BJ (cell line): ENCODE measurements around the gene RIMBP2. TPM values are rescaled to one million over a fixed set of nuclear protein-coding genes. Genes with fewer than 3 reads are reported as not detected.

Experiments
- CTCF ChIA-PET: fragments of 350-600 bp; formaldehyde crosslinking; extraction: SDS; loops from one replicate; lab custom pipeline; 2021; ENCODE audit warnings: antibody characterized with exemption, inconsistent platforms; lab: Yijun Ruan, JAX
- POLR2A ChIA-PET: fragments of 300-600 bp; sonication (Branson Sonifier 250); formaldehyde crosslinking; extraction: SDS; loops from one replicate; lab custom pipeline; 2021; ENCODE audit warnings: antibody characterized with exemption; lab: Charles Lee
- DNase-seq: peaks from one replicate; pipeline ENCODE4 v3.0.0-alpha.2; 2011; ENCODE audit warnings: low read depth
- H3K27me3 ChIP-seq: 2 replicates; pipeline ENCODE4 v1.6.0; 2011; ENCODE audit warnings: low read length; ENCODE audit not compliant: control insufficient read depth, insufficient read depth
- H3K36me3 ChIP-seq: 2 replicates; pipeline ENCODE4 v1.5.1; 2011; ENCODE audit warnings: low read length; ENCODE audit not compliant: control insufficient read depth, insufficient read depth
- H3K4me3 ChIP-seq: 2 replicates; pipeline ENCODE4 v1.5.1; 2011; ENCODE audit warnings: low read depth, mild to moderate bottlenecking, control low read depth, low read length
- polyA plus RNA-seq: library from polyadenylated mRNA; depleted of rRNA; stranded (reverse); fragments of >200 nt; gene quantifications from 2 replicates; pipeline ENCODE4 v1.2.3, GENCODE V29; 2011
- TF ChIP-seq, protein P1 (sequence below): IDR thresholded peaks from 2 replicates; pipeline ENCODE4 v1.5.1; 2011; ENCODE audit warnings: low read depth, mild to moderate bottlenecking, control low read depth, inconsistent platforms, low read length, moderate library complexity; ENCODE audit not compliant: insufficient read depth

Gene RIMBP2
- polyA plus RNA-seq, 1 experiment = 0.05 TPM

GRCh38 chr12:130685850-130686249, 30.2 kb downstream of the RIMBP2 start:
- no peak for DNase-seq
- TF ChIP-seq, protein P1, sequence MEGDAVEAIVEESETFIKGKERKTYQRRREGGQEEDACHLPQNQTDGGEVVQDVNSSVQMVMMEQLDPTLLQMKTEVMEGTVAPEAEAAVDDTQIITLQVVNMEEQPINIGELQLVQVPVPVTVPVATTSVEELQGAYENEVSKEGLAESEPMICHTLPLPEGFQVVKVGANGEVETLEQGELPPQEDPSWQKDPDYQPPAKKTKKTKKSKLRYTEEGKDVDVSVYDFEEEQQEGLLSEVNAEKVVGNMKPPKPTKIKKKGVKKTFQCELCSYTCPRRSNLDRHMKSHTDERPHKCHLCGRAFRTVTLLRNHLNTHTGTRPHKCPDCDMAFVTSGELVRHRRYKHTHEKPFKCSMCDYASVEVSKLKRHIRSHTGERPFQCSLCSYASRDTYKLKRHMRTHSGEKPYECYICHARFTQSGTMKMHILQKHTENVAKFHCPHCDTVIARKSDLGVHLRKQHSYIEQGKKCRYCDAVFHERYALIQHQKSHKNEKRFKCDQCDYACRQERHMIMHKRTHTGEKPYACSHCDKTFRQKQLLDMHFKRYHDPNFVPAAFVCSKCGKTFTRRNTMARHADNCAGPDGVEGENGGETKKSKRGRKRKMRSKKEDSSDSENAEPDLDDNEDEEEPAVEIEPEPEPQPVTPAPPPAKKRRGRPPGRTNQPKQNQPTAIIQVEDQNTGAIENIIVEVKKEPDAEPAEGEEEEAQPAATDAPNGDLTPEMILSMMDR = no peak
- ChIA-PET POLR2A (no interaction called here), CTCF (no interaction called here)
- Histone ChIP-seq H3K36me3 (no peaks in the 10 kb centered on the region), H3K27me3 (no peaks in the 10 kb centered on the region), H3K4me3 (no peak overlapping the region)

- TF ChIP-seq, protein P1 = no peak
These were observed 30.8 kb downstream of the RIMBP2 start for GRCh38 chr12:130685250-130685787.

DNA sequence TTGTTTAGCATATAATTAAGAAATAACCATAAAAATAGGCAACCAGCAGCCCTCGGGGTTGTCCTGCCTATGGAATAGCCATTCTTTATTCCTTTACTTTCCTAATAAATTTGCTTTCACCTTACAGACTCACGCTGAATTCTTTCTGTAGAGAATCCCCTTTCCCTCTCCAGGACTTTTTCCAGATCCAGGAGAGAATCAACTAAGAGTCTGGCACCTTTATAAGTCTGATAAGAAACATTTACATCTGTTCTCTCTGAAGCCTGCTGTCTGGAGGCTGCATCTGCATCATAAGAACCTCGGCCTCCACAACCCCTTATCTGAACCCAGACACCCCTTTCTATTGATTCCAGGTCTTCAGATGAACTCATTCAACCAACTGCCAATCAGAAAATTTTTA, 32.3 kb downstream of the RIMBP2 start:
- POLR2A ChIA-PET = no interaction called here

More at GRCh38 chr12:130685250-130685787, 30.8 kb downstream of the RIMBP2 start:
- Histone ChIP-seq H3K27me3 (no peaks in the 10 kb centered on the region), H3K4me3 (no peak overlapping the region), H3K36me3 (no peaks in the 10 kb centered on the region)
- ChIA-PET CTCF (no interaction called here), POLR2A (no interaction called here)
- no peak for DNase-seq

GRCh38 chr12:130683080-130683479, 33.0 kb downstream of the RIMBP2 start:
- TF ChIP-seq, protein P1 = no peak
- no peak for DNase-seq
- Histone ChIP-seq H3K27me3 (no peaks in the 10 kb centered on the region), H3K4me3 (no peak overlapping the region), H3K36me3 (no peaks in the 10 kb centered on the region)
- ChIA-PET POLR2A (no interaction called here), CTCF (no interaction called here)

More for the DNA sequence above, 32.3 kb downstream of the RIMBP2 start:
- no peak for DNase-seq
- Histone ChIP-seq H3K4me3 (no peak overlapping the region), H3K27me3 (no peaks in the 10 kb centered on the region), H3K36me3 (no peaks in the 10 kb centered on the region)
- TF ChIP-seq, protein P1 = no peak
- CTCF ChIA-PET = no interaction called here

DNA sequence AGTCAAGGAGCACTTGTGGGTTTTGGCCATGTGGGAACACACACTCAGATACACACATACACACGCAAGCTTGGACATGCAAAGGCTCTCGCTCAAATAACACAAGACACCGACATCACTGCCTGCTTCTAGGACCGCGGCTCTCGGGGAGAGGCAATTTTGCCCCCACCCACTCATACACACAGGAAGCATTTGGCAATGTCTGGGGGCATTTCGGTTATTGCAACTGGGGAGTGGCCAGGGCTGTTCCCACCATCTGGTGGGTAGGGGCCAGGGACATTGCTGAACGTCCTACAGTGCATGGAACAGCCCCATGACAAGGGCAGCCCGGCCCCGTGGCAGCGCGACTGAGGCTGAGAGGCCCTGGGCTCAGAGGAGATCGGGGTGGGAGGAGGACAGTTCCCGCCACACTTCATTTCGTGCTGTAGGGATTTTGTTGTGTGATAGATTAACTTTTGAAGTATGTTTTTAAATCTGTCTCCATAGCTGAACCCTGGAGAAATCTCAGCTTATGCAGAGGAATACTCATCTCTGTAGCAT, 35.6 kb downstream of the RIMBP2 start:
- no peaks in the 10 kb centered on the region for H3K27me3 ChIP-seq
- no peak for DNase-seq
- H3K36me3 ChIP-seq = no peaks in the 10 kb centered on the region
- H3K4me3 ChIP-seq = no peak overlapping the region
- POLR2A ChIA-PET = no interaction called here
- CTCF ChIA-PET = no interaction called here
- TF ChIP-seq, protein P1 = no peak
